GM12878 (cell line): ENCODE data around the gene WDR86. TPM values are rescaled to one million over a fixed set of nuclear protein-coding genes. Genes with fewer than 3 reads are reported as not detected.

Experiments
- ATAC-seq: fragments of 200-7000 bp; cut with Tn5 transposase; 3 replicates; pipeline ENCODE4 v1.9.1; 2020; ENCODE audit warnings: mild to moderate bottlenecking, moderate library complexity
- BruUV-seq: library from RNA; stranded (reverse); fragments of 400-500 nt; replicated peaks from 2 replicates; lab custom pipeline; 2021; lab: Mats Ljungman, UMichigan
- CTCF ChIA-PET: fragments of 300-600 bp; sonication (Branson Sonifier 250); formaldehyde crosslinking; extraction: SDS; loops from one replicate; lab custom pipeline; 2021; ENCODE audit warnings: inconsistent platforms; lab: Yijun Ruan, JAX
- POLR2A ChIA-PET: fragments of 350-600 bp; formaldehyde crosslinking; extraction: SDS; loops from one replicate; lab custom pipeline; 2021; ENCODE audit warnings: inconsistent platforms; lab: Charles Lee
- RAD21 ChIA-PET: fragments of 300-600 bp; sonication (Branson Sonifier 250); formaldehyde crosslinking; loops from one replicate; lab custom pipeline; 2023; ENCODE audit warnings: antibody characterized with exemption; ENCODE audit not compliant: unreplicated experiment; lab: Charles Lee
- SMC1A ChIA-PET: fragments of 300-600 bp; sonication (Branson Sonifier 250); formaldehyde crosslinking; loops from one replicate; lab custom pipeline; 2023; ENCODE audit not compliant: unreplicated experiment, uncharacterized antibody; lab: Charles Lee
- DNase-seq: peaks from one replicate; pipeline ENCODE4 v3.0.0-alpha.2; 2011; ENCODE audit warnings: low read depth, low spot score
- FAIRE-seq: peaks from 3 replicates; lab custom pipeline; 2011; peaks lifted over from hg19 to GRCh38; lab: Jason Lieb, UNC
- H2AFZ ChIP-seq: 2 replicates; pipeline ENCODE4 v1.6.0; 2011; ENCODE audit warnings: low read depth, low read length, control low read depth; ENCODE audit not compliant: control insufficient read depth
- H3K27ac ChIP-seq: 2 replicates; pipeline ENCODE4 v1.5.1; 2011; ENCODE audit warnings: control low read depth; ENCODE audit not compliant: control insufficient read depth, insufficient read depth
- H3K27me3 ChIP-seq, 2 experiments: replicated peaks in 1 of 2; 2 replicates each; pipeline versions ENCODE4 v1.6.0 to v1.6.1; 2011; ENCODE audit warnings: low read length in 1 of 2; ENCODE audit not compliant: control insufficient read depth in 2 of 2, insufficient read depth in 2 of 2
- H3K36me3 ChIP-seq, 2 experiments: 2 replicates each; pipeline ENCODE4 v1.5.1; 2011; ENCODE audit warnings: low read length in 1 of 2; ENCODE audit not compliant: control insufficient read depth in 2 of 2, insufficient read depth in 2 of 2
- H3K4me1 ChIP-seq: 2 replicates; pipeline ENCODE4 v1.6.1; 2011; ENCODE audit warnings: mild to moderate bottlenecking, low read length, moderate library complexity, mixed read lengths; ENCODE audit not compliant: control insufficient read depth, insufficient read depth
- H3K4me2 ChIP-seq: 2 replicates; pipeline ENCODE4 v1.6.0; 2011; ENCODE audit warnings: control low read depth; ENCODE audit not compliant: control insufficient read depth, insufficient read depth
- H3K4me3 ChIP-seq: fragments of 200-600 bp; sonication (generic); 2 replicates; pipeline ENCODE4 v1.5.1; 2016
- H3K79me2 ChIP-seq: 2 replicates; pipeline ENCODE4 v1.6.0; 2011; ENCODE audit warnings: low read length; ENCODE audit not compliant: control insufficient read depth, insufficient read depth
- H3K9ac ChIP-seq: 2 replicates; pipeline ENCODE4 v1.8.0; 2011; ENCODE audit warnings: low read length, control low read depth, mixed read lengths; ENCODE audit not compliant: control insufficient read depth, insufficient read depth
- H3K9me3 ChIP-seq: replicated peaks from 3 replicates; pipeline ENCODE4 v1.5.1; 2011; ENCODE audit warnings: mild to moderate bottlenecking, low read length; ENCODE audit not compliant: control insufficient read depth, insufficient read depth
- H4K20me1 ChIP-seq: 2 replicates; pipeline ENCODE4 v1.6.0; 2011; ENCODE audit not compliant: control insufficient read depth, insufficient read depth
- BMI1 ChIP-seq: fragments of 450-650 bp; IDR thresholded peaks from 2 replicates; pipeline ENCODE4 v1.6.1; 2016; ENCODE audit warnings: mild to moderate bottlenecking, moderate library complexity, borderline replicate concordance
- CREB1 ChIP-seq: IDR thresholded peaks from 2 replicates; pipeline ENCODE4 v1.6.1; 2012; ENCODE audit warnings: low read depth, mild to moderate bottlenecking, inconsistent platforms
- DPF2 ChIP-seq: fragments of 450-650 bp; IDR thresholded peaks from 2 replicates; pipeline ENCODE4 v1.6.1; 2017; ENCODE audit warnings: mild to moderate bottlenecking
- HDAC6 ChIP-seq: fragments of 200-600 bp; sonication (generic); IDR thresholded peaks from one replicate; pipeline ENCODE4 v1.8.0; 2017; ENCODE audit warnings: antibody characterized with exemption; ENCODE audit not compliant: unreplicated experiment
- IKZF1 ChIP-seq: fragments of 450-650 bp; conservative IDR thresholded peaks from 2 replicates; pipeline ENCODE4 v1.6.1; 2017; ENCODE audit warnings: antibody characterized with exemption, mild to moderate bottlenecking
- KAT2A ChIP-seq: conservative IDR thresholded peaks from 2 replicates; pipeline ENCODE4 v1.6.1; 2011; ENCODE audit warnings: low read depth, low read length; ENCODE audit not compliant: control insufficient read depth
- KDM1A ChIP-seq: fragments of 200-600 bp; sonication (generic); IDR thresholded peaks from 2 replicates; pipeline ENCODE4 v1.6.1; 2016; ENCODE audit warnings: borderline replicate concordance
- POLR2AphosphoS2 ChIP-seq: IDR thresholded peaks from 2 replicates; pipeline ENCODE4 v1.6.1; 2011; ENCODE audit warnings: low read depth, mild to moderate bottlenecking, low read length, improper control_type of control experiment, moderate library complexity
- RUNX3 ChIP-seq: IDR thresholded peaks from 2 replicates; pipeline ENCODE4 v1.6.1; 2012; ENCODE audit warnings: low read length, inconsistent platforms
- STAT3 ChIP-seq: IDR thresholded peaks from 2 replicates; pipeline ENCODE4 v1.6.1; 2011; ENCODE audit warnings: low read depth, low read length, improper control_type of control experiment
- SUZ12 ChIP-seq: fragments of 200-600 bp; sonication (generic); IDR thresholded peaks from one replicate; pipeline ENCODE4 v1.6.1; 2018; ENCODE audit warnings: antibody characterized with exemption, mild to moderate bottlenecking; ENCODE audit not compliant: unreplicated experiment
- TBL1XR1 ChIP-seq: IDR thresholded peaks from 2 replicates; pipeline ENCODE4 v1.6.1; 2012; ENCODE audit warnings: low read depth, low read length, improper control_type of control experiment
- YBX1 ChIP-seq: fragments of 450-650 bp; IDR thresholded peaks from 2 replicates; pipeline ENCODE4 v1.6.1; 2016; ENCODE audit warnings: antibody characterized with exemption
- ZBED1 ChIP-seq: IDR thresholded peaks from 2 replicates; pipeline ENCODE4 v1.6.1; 2016; ENCODE audit warnings: borderline replicate concordance
- WGBS: methylation state at CpG from one replicate; pipeline ENCODE4 v1.1.6; 2016; ENCODE audit warnings: low lambda C conversion rate; ENCODE audit not compliant: insufficient replicate concordance, insufficient coverage; ENCODE audit errors: missing lambda C conversion rate; 5-methylcytosine and 5-hydroxymethylcytosine counted together
- in situ Hi-C: fragments of 300-500 bp; cut with MboI; formaldehyde crosslinking; loops from 9 replicates; pipeline ENCODE4 v1.14.3; 2018; ENCODE audit warnings: mixed read lengths
- intact Hi-C: fragments of 100-400 bp; cut with micrococcal nuclease; formaldehyde crosslinking; loops from one replicate; pipeline ENCODE4 v1.14.2; 2022; ENCODE audit not compliant: unreplicated experiment
- polyA plus RNA-seq, 11 experiments: library from polyadenylated mRNA; depleted of rRNA in 4 of 11; unstranded in 6 of 11; stranded (reverse) in 5 of 11; fragments of >200 nt; fragmentation: Nextera tagmentation in 4 of 11; fragmentation: Illumina TruSeq in 1 of 11; extraction: Ambion mirVana in 4 of 11; extraction: Trizol in 1 of 11; gene quantifications; 1 replicate in 1 of 11; 2 replicates in 10 of 11; pipeline versions ENCODE4 v1.2.1 to v1.2.3, GENCODE V29; 2011 to 2016; ENCODE audit warnings: inconsistent platforms in 2 of 11, missing spikeins in 2 of 11, low read depth in 1 of 11
- total RNA-seq, 4 experiments: library from RNA; depleted of rRNA in 3 of 4; stranded (reverse); fragments of >200 nt in 3 of 4; fragmentation: Illumina TruSeq in 1 of 4; extraction: Trizol in 1 of 4; gene quantifications; 2 replicates each; pipeline versions ENCODE4 v1.2.1 to v1.2.3, GENCODE V29; 2013 to 2021
- TF ChIP-seq, protein P1 (sequence below): IDR thresholded peaks from 2 replicates; pipeline ENCODE4 v1.6.1; 2011; ENCODE audit warnings: low read depth, mild to moderate bottlenecking, low read length, moderate library complexity, borderline replicate concordance; ENCODE audit errors: extremely low read depth
- TF ChIP-seq, protein P2 (sequence below): fragments of 450-650 bp; IDR thresholded peaks from 2 replicates; pipeline ENCODE4 v1.6.1; 2017; ENCODE audit warnings: low read depth, mild to moderate bottlenecking, moderate library complexity
- TF ChIP-seq, protein P3 (sequence below): IDR thresholded peaks from 2 replicates; pipeline ENCODE4 v1.6.1; 2012; ENCODE audit warnings: low read depth, low read length, improper control_type of control experiment
- TF ChIP-seq, protein P4 (sequence below): fragments of 450-650 bp; IDR thresholded peaks from 2 replicates; pipeline ENCODE4 v1.6.1; 2017; ENCODE audit warnings: mild to moderate bottlenecking

Gene WDR86
- total and polyA plus RNA-seq, 10 of the 15 experiments (the other 5 are each of a cell fraction or from before 2014, with no cell fraction given): 0.05 to 0.19 (median 0.15) TPM; not detected in 7

DNA sequence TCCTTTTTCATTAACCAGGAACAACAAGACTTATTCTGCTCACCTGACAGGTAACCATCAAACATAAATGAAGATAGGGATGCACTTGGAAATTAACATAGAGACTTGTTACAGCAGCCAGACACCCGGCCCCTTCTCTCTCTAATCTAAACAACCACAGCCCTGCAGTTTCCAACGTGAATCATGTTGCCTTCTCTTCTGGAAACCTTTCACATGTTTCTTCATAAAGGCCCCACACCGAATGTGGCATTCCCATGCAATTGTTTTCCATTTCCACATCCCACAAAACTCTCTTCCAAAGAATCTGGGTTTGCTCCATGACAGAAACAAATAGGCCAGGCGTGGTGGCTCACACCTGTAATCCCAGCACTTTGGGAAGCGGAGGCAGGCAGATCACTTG is 15.0 kb upstream of the WDR86 start:
- ATAC-seq (no peak), FAIRE-seq (no peak), DNase-seq (no peak)
- CTCF ChIA-PET: no interaction called here
- Histone ChIP-seq H3K36me3 (no peaks in the 10 kb centered on the region), H3K4me3 (no peak overlapping the region), H3K9ac (no peak overlapping the region), H3K9me3 (peaks cover 8% of the 10 kb centered on the region), H4K20me1 (no peaks in the 10 kb centered on the region), H3K27me3 (no peaks in the 10 kb centered on the region; a peak in 1 of 4 replicates), H3K4me1 (peaks cover 7% of the 10 kb centered on the region), H3K4me2 (no peak overlapping the region), H3K27ac (no peak overlapping the region), H3K79me2 (no peaks in the 10 kb centered on the region), H2AFZ (no peak overlapping the region)
- 16% methylated on average over 5 of the region's 5 CpGs for WGBS
- SMC1A ChIA-PET: no interaction called here
- RAD21 ChIA-PET: no interaction called here
- intact Hi-C loops: no loop called here
- no TSS peak for BruUV-seq
- POLR2A ChIA-PET: no interaction called here
- in situ Hi-C loops: no loop called here
- no peak for TF ChIP-seq RUNX3
- no peak for TF ChIP-seq IKZF1
- no peak for TF ChIP-seq DPF2
- TF ChIP-seq KAT2A: no peak
- no peak for TF ChIP-seq POLR2AphosphoS2
- TF ChIP-seq KDM1A: no peak
- TF ChIP-seq, protein P1, sequence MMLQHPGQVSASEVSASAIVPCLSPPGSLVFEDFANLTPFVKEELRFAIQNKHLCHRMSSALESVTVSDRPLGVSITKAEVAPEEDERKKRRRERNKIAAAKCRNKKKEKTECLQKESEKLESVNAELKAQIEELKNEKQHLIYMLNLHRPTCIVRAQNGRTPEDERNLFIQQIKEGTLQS: no peak
- no peak for TF ChIP-seq TBL1XR1
- TF ChIP-seq, protein P2, sequence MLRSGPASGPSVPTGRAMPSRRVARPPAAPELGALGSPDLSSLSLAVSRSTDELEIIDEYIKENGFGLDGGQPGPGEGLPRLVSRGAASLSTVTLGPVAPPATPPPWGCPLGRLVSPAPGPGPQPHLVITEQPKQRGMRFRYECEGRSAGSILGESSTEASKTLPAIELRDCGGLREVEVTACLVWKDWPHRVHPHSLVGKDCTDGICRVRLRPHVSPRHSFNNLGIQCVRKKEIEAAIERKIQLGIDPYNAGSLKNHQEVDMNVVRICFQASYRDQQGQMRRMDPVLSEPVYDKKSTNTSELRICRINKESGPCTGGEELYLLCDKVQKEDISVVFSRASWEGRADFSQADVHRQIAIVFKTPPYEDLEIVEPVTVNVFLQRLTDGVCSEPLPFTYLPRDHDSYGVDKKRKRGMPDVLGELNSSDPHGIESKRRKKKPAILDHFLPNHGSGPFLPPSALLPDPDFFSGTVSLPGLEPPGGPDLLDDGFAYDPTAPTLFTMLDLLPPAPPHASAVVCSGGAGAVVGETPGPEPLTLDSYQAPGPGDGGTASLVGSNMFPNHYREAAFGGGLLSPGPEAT: no peak
- TF ChIP-seq BMI1: no peak
- TF ChIP-seq, protein P3, sequence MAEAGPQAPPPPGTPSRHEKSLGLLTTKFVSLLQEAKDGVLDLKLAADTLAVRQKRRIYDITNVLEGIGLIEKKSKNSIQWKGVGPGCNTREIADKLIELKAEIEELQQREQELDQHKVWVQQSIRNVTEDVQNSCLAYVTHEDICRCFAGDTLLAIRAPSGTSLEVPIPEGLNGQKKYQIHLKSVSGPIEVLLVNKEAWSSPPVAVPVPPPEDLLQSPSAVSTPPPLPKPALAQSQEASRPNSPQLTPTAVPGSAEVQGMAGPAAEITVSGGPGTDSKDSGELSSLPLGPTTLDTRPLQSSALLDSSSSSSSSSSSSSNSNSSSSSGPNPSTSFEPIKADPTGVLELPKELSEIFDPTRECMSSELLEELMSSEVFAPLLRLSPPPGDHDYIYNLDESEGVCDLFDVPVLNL: no peak
- no peak for TF ChIP-seq CREB1
- no peak for TF ChIP-seq YBX1
- TF ChIP-seq HDAC6: no peak
- TF ChIP-seq STAT3: no peak
- TF ChIP-seq, protein P4, sequence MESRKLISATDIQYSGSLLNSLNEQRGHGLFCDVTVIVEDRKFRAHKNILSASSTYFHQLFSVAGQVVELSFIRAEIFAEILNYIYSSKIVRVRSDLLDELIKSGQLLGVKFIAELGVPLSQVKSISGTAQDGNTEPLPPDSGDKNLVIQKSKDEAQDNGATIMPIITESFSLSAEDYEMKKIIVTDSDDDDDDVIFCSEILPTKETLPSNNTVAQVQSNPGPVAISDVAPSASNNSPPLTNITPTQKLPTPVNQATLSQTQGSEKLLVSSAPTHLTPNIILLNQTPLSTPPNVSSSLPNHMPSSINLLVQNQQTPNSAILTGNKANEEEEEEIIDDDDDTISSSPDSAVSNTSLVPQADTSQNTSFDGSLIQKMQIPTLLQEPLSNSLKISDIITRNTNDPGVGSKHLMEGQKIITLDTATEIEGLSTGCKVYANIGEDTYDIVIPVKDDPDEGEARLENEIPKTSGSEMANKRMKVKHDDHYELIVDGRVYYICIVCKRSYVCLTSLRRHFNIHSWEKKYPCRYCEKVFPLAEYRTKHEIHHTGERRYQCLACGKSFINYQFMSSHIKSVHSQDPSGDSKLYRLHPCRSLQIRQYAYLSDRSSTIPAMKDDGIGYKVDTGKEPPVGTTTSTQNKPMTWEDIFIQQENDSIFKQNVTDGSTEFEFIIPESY: no peak
- no peak for TF ChIP-seq ZBED1
- no peak for TF ChIP-seq SUZ12
